GM18951 (cell line): ENCODE results near the gene PPME1.

Experiments used
- POLR2A ChIP-seq: IDR thresholded peaks from 4 replicates; pipeline ENCODE4 v1.6.1; 2011; ENCODE audit warnings: mild to moderate bottlenecking; ENCODE audit not compliant: insufficient read length, insufficient read depth; ENCODE audit errors: extremely low read depth
- in situ Hi-C: fragments of 300-500 bp; cut with MboI; formaldehyde crosslinking; loops from one replicate; pipeline ENCODE4 v1.12.0; 2022; ENCODE audit warnings: low sequenced_read_pairs, mixed read lengths, inconsistent platforms; ENCODE audit not compliant: unreplicated experiment

PPME1 gene

GRCh38 chr11:74171997-74172396 lies 908 bp downstream of the PPME1 start:
- in situ Hi-C loops: no loop called here
- TF ChIP-seq POLR2A: no peak

GRCh38 chr11:74175920-74176319 lies 4.8 kb downstream of the PPME1 start:
- no peak for TF ChIP-seq POLR2A
- in situ Hi-C loops: no loop called here

DNA sequence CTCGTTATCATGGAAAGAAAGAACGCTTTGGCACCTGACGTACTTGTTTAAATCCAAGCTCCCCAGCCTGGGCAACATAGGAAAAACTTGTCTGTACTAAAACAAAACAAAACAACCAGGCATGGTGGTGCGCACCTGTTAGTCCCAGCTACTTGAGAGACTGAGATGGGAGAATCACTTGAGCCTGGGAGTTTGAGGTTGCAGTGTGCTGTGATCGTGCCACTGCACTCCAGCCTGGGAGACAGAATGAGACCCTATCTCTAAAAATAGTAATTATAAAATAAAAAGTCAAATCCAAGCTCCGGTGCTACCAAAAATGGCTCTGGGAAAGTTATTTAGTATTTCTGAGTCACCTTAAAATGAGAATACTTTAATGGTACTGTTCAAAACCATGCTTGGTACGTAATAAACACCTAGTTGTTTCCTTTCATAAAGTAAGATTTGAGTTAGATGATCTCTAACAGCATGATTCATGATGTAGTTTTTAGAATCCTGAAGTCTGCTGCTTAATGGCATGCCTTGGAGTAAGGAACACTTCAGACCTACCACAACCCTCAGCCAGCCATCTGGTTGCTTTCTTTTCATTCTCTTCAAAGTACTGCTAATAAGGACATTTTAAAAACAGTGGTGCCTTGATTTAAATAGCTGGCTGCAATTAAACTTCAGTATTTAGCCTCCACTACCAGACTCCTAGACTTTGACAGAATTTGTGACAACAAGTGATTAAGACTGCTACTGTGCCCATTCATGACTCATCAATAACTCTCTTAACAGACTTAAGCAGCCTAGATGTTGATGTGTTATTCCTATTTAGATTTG lies 8.4 kb downstream of the PPME1 start:
- in situ Hi-C loops: no loop called here
- TF ChIP-seq POLR2A: no peak

DNA sequence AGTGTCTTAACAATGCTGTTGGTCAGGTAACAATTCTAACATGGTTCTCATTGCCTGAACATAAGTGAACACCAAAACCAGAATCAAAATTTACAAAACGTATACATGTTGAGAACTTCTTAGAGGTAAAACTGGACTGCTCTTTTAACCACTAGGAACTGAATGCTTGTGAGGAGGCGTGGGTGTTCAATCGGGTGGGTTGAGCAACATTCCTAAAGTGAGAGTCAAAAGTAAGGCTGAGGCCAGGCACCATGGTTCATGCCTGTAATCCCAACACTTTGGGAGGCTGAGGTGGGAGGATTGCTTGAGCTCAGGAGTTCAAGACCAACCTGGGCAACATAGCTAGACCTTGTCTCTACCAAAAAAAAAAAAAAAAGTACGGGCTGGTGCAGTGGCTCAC lies 11.5 kb downstream of the PPME1 start:
- in situ Hi-C loops: no loop called here

DNA sequence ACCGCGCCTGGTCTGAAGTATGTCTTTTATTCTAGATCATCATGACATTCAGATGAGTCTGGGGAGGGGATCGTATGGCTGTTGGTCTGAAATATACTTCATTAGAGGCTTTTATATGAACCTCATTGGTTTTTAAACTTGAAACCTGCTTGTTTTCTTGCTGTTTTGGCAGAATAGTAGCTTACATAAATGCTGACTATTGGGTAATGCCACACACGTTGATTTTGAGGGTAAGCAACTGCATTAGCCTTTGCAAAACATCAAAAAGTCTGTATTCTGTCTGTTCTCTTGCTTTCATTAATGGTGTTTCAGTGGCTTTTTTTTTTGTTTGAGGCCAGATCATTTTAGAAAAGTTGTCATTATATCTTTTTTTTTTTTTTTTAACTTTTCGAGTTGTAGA lies 14.2 kb downstream of the PPME1 start:
- in situ Hi-C loops: no loop called here
- no peak for TF ChIP-seq POLR2A

More for the DNA sequence above, 11.5 kb downstream of the PPME1 start:
- no peak for TF ChIP-seq POLR2A

DNA sequence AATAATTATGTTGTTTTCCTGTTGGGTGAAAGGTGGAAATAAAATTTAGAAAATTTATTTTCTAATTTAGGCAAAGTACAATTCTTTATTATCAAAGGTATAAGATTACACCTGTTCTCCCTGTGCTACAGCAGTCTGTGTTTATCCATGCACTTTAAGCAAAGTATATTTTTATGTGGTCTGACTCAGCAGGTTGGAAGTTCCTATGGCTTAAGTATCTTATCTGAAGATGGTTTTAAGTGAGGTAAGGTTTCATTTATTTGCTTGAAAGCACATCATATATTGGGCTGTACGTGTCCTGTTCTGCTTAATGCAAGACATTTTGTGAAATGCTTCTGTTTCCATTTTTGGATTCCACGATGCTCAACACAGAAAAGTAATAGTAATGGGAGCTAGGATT lies 14.6 kb downstream of the PPME1 start:
- no peak for TF ChIP-seq POLR2A
- in situ Hi-C loops: no loop called here

DNA sequence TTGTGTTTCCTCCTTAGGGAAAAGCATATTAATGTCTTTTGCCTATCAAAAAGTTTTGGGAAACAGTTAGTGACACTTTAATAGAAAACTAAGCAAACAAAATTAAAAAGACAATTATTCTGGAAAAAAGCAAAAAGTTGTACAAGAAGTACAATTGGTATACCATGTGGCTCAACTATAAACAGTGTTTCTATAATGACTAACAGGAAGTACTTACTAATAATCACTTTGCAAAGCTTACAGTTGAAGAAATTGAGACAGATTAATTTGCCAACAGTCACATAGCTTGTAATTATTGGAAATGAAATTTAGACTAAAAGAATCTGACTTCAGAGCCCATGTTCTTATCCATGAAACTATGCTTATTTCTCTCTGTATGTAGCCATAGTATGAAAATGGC lies 24.7 kb downstream of the PPME1 start:
- no peak for TF ChIP-seq POLR2A
- in situ Hi-C loops: no loop called here

DNA sequence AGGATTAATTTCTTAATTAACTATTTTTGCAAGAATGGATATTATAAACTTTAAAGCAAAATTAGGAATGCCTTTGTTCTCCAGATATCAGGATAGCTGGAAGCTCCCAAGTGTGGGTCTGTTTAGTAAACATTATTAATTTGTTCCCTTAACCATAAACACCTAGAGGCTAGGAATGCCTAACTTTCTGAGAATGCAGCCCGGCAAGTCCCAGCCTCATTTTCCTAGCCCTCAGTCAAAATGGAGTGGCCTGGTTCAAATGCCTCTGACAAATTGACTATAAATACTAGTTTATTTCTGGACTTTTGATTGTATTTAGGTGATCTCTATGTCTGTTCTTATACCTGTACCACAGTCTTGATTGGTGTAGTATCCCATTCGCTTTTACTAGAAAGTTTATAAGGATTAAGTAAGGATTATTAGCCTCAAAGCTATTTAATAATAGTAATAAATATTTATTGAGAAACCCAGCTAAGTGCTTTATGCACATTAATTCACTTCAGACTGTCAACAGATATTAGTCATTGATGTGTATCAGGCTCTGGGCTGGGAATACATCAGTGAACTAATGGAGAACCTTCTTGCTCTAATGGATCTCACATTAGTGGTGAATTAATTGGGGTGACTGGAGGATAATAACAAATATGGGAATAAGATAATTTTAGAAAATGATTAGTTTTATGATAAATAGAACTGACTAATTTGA lies 25.8 kb downstream of the PPME1 start:
- in situ Hi-C loops: no loop called here
- no peak for TF ChIP-seq POLR2A

DNA sequence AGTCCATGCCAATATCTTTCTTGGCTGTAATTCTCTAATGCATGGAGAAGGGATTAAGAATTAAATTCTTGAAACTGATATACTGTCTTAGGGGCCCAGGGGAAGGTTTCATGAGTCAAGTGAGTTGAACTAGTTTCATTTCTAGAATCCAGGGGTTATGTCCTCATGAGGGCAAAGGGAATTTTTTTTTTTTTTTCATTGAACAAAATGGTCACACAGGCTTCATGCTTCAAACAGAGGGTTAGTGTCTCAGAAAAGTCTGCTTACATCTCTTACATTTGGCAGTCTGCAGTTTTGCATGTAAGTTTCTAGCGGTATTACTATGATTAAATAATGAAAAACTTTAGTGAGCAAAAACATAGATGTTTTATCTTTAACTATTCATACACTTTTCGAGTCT lies 32.9 kb downstream of the PPME1 start:
- no peak for TF ChIP-seq POLR2A
- in situ Hi-C loops: no loop called here

DNA sequence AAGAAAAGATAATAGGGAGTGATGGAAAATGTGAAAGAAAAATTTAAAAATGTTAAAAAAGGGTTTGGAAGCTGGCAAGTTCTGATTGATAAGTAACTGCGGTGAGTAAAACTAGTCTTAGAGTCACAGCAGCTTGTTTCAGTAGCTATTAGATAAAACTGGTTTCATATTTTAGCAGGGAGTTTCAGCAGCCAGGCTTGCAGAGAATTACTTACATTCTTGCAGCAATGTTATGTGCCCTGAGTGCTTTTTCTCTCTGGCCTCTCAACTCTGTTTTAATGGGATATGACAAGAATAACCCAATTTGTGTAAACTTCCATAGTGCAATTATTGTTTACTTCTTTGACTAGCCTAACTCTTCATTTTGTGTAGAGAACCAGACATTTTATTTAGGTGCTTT lies 33.6 kb downstream of the PPME1 start:
- in situ Hi-C loops: no loop called here
- TF ChIP-seq POLR2A: no peak

GRCh38 chr11:74205181-74205580 lies 34.1 kb downstream of the PPME1 start:
- in situ Hi-C loops: no loop called here
- no peak for TF ChIP-seq POLR2A

DNA sequence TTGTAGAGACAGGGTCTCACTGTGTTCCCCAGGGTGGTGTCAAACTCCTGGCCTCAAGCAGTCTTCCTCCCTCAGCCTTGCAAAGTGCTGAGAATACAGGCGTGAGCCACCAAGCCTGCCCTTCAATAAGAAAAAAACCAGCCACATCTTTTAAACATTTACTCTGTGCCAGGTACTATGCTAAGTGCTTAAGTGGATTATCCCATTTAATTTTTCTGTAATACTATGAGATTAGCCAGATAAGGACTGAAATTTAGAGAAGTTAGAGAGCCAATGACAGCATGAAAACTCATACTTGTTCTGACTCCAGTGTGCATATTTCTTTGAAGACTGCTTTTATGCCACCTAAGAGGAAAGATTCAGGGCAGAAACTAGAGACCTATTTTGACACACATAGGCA lies 35.7 kb downstream of the PPME1 start:
- in situ Hi-C loops: no loop called here
- TF ChIP-seq POLR2A: no peak

DNA sequence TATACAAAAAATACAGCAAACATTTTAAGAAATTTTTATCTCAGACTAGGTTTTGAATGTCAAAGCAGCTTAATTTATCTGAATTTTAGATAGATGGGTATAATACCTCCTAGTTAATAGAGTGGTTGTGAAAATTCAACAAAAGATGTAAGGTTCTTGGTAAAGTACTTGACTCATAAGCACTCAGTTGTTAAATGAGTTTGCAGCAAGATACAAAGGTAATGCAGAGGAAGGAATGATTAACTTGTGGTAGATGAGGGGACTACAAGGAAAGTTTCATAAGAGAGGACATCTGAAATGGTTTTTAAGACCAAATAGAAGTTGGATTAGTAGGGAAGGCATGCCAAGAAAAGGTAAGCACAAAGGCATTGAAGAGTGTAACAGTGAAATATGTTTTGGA lies 37.4 kb downstream of the PPME1 start:
- in situ Hi-C loops: no loop called here
- no peak for TF ChIP-seq POLR2A

DNA sequence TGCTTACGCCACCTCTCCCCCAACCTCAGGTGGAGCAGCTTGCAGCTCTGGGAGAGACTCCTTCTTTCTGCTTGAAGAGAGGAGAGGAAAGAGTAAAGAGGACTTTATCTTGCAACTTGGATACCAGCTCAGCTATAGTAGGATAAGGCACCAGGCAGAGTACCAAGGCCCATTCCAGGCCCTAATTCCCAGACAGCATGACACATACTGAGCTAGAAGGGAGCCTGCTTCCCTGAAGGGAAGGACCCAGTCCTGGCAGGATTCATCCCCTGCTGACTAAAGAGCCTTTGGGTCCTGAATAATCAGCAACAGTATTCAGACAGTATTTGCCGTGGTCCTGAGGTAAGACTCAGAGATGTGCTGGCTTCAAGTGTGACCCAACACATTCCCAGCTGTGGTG lies 41.4 kb downstream of the PPME1 start:
- in situ Hi-C loops: no loop called here
- TF ChIP-seq POLR2A: no peak
